A549 treated with dexamethasone at 1 μM for 4 hours (cell line): ENCODE results near the gene KIF5A. TPM values are rescaled to one million over a fixed set of nuclear protein-coding genes. Genes with fewer than 3 reads are reported as not detected.

Experiments used
- total RNA-seq: library from RNA; stranded (reverse); fragments of 200-300 nt; extraction: Qiagen RNA extraction; gene quantifications from 5 replicates; pipeline ENCODE4 v1.2.3, GENCODE V29; 2022

The KIF5A gene
- 0.12 to 0.27 TPM (median 0.20 TPM) in 5 replicates for total RNA-seq

GRCh38 chr12:57549909-57550640 lies at the start of gene KIF5A:
Gene KIF5A (plus strand): TSS chr12:57550044. CDS start chr12:57550272, 228 bp downstream.

GRCh38 chr12:57520053-57520818 lies 29.6 kb upstream of the KIF5A start, which contains the start of gene DDIT3:
Gene DDIT3 (minus strand): TSS chr12:57520514. CDS start chr12:57517406, 3,108 bp downstream.

GRCh38 chr12:57522011-57522886 lies 27.6 kb upstream of the KIF5A start, which contains the start of gene MBD6:
Gene MBD6 (plus strand): TSS chr12:57522824. CDS start chr12:57524304, 1,480 bp downstream.

GRCh38 chr12:57546438-57547287 lies 3.2 kb upstream of the KIF5A start, which contains the start of gene DCTN2:
Gene DCTN2 (minus strand): TSS chr12:57547192. CDS start chr12:57547063, 129 bp downstream.

DNA sequence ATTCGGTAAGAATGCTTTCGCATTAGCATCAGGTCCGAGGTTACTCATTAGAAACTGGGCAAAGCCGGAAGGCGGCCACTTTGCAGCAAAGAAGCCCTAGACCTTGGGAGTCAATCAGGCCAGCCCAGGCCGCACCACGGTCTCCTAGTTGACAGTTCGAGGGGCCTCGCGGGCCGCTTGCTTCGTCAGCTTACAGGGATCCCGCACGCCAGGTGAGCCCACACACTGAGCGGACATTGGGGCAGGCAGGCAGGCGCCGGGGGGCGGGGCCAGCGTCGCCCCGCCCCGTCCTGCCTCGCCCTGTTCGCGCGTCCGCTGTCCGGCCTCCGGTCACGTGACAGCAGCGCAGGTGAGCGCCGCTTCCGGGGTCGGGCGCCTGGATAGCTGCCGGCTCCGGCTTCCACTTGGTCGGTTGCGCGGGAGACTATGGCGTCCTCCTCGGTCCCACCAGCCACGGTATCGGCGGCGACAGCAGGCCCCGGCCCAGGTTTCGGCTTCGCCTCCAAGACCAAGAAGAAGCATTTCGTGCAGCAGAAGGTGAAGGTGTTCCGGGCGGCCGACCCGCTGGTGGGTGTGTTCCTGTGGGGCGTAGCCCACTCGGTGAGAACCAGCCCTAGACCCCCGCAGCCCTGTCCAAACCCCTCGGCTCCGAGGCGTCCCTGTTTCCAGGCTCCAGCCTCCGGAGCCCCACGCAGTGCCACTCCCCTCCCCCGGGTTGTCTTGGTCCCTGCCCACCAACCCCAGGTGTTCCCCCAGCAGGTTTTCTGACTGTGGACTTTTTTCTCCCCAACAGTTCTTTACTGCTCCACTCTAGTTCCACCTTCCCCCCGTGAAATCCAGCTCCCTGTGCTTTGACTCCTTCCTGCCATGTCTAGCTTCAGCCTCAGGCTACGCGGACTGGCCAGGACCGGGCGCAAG lies 41.3 kb downstream of the KIF5A start, which contains the start of gene PIP4K2C:
PIP4K2C (plus strand) TSS at position 329 of the 918 bp plus-strand sequence; CDS start at position 427, 98 bp downstream.

GRCh38 chr12:57604454-57604991 lies 54.7 kb downstream of the KIF5A start, which contains the start of gene DTX3:
Gene DTX3 (plus strand): TSS chr12:57604824. CDS start chr12:57606518, 1,694 bp downstream.

GRCh38 chr12:57611108-57611826 lies 61.4 kb downstream of the KIF5A start, which contains the start of gene ARHGEF25:
Gene ARHGEF25 (plus strand): TSS chr12:57611435. CDS start chr12:57611895, 460 bp downstream.

DNA sequence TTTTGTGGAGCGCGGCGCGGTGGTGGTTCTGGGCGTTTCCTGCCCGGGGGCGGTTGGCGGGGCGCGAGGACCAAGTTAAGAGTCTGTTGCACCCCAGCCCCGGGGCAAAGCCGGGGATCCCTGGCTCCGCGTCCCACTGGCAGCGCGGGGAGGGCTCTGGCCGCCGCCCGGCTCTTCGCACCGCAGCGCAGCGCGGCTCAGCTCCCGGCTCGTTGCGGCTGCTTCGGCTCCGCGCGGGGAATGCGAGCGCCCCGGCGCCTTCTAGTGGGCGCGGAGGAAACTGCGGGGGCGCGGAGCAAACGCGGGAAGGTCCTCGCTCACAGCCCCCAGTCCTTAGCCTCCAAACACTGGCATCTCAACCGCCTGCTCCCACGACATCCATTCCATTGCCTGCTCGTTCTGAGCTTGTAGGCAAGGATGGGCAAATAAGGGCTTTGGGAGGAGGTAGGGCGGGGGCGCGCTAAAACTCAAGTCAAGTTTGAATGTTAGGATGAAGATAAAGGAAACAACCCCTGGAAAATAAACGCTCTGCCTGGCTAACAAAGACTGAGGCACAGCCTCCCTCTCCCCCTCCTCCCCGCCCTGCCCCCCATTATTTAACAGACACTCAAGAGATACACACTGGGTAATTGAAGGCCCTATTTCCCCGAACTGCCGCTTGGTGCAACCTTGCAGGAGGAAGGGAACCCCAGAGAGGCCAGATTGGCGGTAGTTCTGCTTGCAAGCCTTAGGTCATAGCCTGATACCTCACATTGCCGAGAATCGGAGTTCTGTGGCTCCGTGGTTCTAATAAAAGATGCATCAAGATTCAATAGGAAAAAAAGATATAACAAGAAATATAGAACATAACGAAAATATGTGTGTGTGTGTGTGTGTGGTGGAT lies 83.4 kb downstream of the KIF5A start, which contains the start of gene B4GALNT1:
B4GALNT1 (minus strand) TSS at position 244 of the 883 bp plus-strand sequence. CDS start 1,069 bp downstream, outside the sequence.

Other genes starting within 250 kb of the KIF5A start
- gene R3HDM2, start 119.0 kb upstream of the KIF5A start, total RNA-seq, result 7.2 to 11.9 TPM (median 8.5 TPM) in 5 replicates
- gene INHBC, start 115.3 kb upstream of the KIF5A start, total RNA-seq, result not detected in 5 replicates
- 0.04 to 0.13 TPM (median 0.10 TPM) in 4 of 5 replicates, not detected in the other for gene INHBE, start 94.7 kb upstream of the KIF5A start, total RNA-seq
- 4.5 to 7.8 TPM (median 5.9 TPM) in 5 replicates for gene GLI1, start 90.3 kb upstream of the KIF5A start, total RNA-seq
- 0.33 to 0.72 TPM (median 0.43 TPM) in 5 replicates for gene ARHGAP9, start 70.2 kb upstream of the KIF5A start, total RNA-seq
- 152 to 199 TPM (median 172 TPM) in 5 replicates for gene MARS1, start 62.0 kb upstream of the KIF5A start, total RNA-seq
- gene DDIT3, start 29.5 kb upstream of the KIF5A start, total RNA-seq, result 18.6 to 26.8 TPM (median 23.9 TPM) in 5 replicates
- gene MBD6, start 27.2 kb upstream of the KIF5A start, total RNA-seq, result 13.4 to 31.3 TPM (median 28.0 TPM) in 5 replicates
- 135 to 153 TPM (median 150 TPM) in 5 replicates for gene DCTN2, start 2.9 kb upstream of the KIF5A start, total RNA-seq
- gene PIP4K2C, start 41.1 kb downstream of the KIF5A start, total RNA-seq, result 40.6 to 46.9 TPM (median 42.6 TPM) in 5 replicates
- gene DTX3, start 54.8 kb downstream of the KIF5A start, total RNA-seq, result 13.3 to 18.8 TPM (median 15.9 TPM) in 5 replicates
- 4.0 to 6.5 TPM (median 5.0 TPM) in 5 replicates for gene ARHGEF25, start 61.4 kb downstream of the KIF5A start, total RNA-seq
- 26.3 to 45.0 TPM (median 42.0 TPM) in 5 replicates for gene B4GALNT1, start 83.2 kb downstream of the KIF5A start, total RNA-seq
- 114 to 122 TPM (median 117 TPM) in 5 replicates for gene OS9, start 144.1 kb downstream of the KIF5A start, total RNA-seq
- 0.11 to 0.19 TPM (median 0.14 TPM) in 5 replicates for gene AGAP2, start 188.7 kb downstream of the KIF5A start, total RNA-seq
- gene TSPAN31, start 195.0 kb downstream of the KIF5A start, total RNA-seq, result 16.3 to 18.5 TPM (median 17.8 TPM) in 5 replicates
- 209 to 255 TPM (median 221 TPM) in 5 replicates for gene CDK4, start 202.3 kb downstream of the KIF5A start, total RNA-seq
- 4.8 to 8.4 TPM (median 7.3 TPM) in 5 replicates for gene MARCHF9, start 205.1 kb downstream of the KIF5A start, total RNA-seq
- 1.2 to 2.9 TPM (median 2.2 TPM) in 5 replicates for gene CYP27B1, start 217.0 kb downstream of the KIF5A start, total RNA-seq
- 45.8 to 54.8 TPM (median 50.4 TPM) in 5 replicates for gene METTL1, start 222.1 kb downstream of the KIF5A start, total RNA-seq
- 4.7 to 6.4 TPM (median 5.5 TPM) in 5 replicates for gene EEF1AKMT3, start 222.6 kb downstream of the KIF5A start, total RNA-seq
- 65.3 to 75.7 TPM (median 69.1 TPM) in 5 replicates for gene TSFM, start 232.7 kb downstream of the KIF5A start, total RNA-seq